H1 (cell line): Measurements from ENCODE around the gene PLP2. TPM values are rescaled to one million over a fixed set of nuclear protein-coding genes. Genes with fewer than 3 reads are reported as not detected.

Experiments used
- CHD7 ChIP-seq: fragments of 300-600 bp; sonication (generic); IDR thresholded peaks from 2 replicates; pipeline ENCODE4 v1.7.1; 2012; ENCODE audit warnings: low read length, moderate library complexity, mild to moderate bottlenecking, inconsistent platforms; ENCODE audit not compliant: insufficient replicate concordance
- FOSL1 ChIP-seq: IDR thresholded peaks from 2 replicates; pipeline ENCODE4 v1.6.1; 2011; ENCODE audit warnings: mild to moderate bottlenecking, low read depth, low read length, moderate library complexity; ENCODE audit not compliant: insufficient read depth
- KDM5A ChIP-seq: fragments of 200-600 bp; IDR thresholded peaks from 2 replicates; pipeline ENCODE4 v1.7.1; 2012; ENCODE audit warnings: mild to moderate bottlenecking, low read length, inconsistent platforms, mixed read lengths
- MAX ChIP-seq: IDR thresholded peaks from 2 replicates; pipeline ENCODE4 v1.6.1; 2012; ENCODE audit warnings: inconsistent platforms
- YY1 ChIP-seq: IDR thresholded peaks from 2 replicates; pipeline ENCODE4 v1.6.1; 2011; ENCODE audit warnings: low read depth, mild to moderate bottlenecking, low read length
- polyA plus RNA-seq, 7 experiments: library from polyadenylated mRNA; depleted of rRNA in 3 of 7; stranded (reverse) in 5 of 7; unstranded in 2 of 7; fragments of >200 nt in 5 of 7; fragments of 200-250 nt in 2 of 7; gene quantifications; 1 replicate in 5 of 7; 2 replicates in 1 of 7; 4 replicates in 1 of 7; pipeline versions ENCODE4 v1.2.1 to v1.2.3, GENCODE V29; 2011 to 2013; ENCODE audit warnings: missing spikeins in 2 of 7, mixed read lengths in 2 of 7
- total RNA-seq: library from RNA; stranded (reverse); fragmentation: NEBNext Ultra II Directional; extraction: Animal tissue kit (Norgen Biotek cat#: 25700); gene quantifications from 2 replicates; pipeline ENCODE4 v1.2.1, GENCODE V29; 2021

The PLP2 gene
- total and polyA plus RNA-seq, 2 of the 8 experiments (the other 6 are each of a cell fraction or from before 2014, with no cell fraction given): 10.3 to 23.4 TPM

- TF ChIP-seq CHD7 (no peak), FOSL1 (no peak), MAX (no peak), YY1 (no peak), KDM5A (no peak)
- TF ChIP-seq, all 59 proteins: peak for 0
These were observed 6.8 kb downstream of the PLP2 start (continued) for GRCh38 chrX:49178537-49178936.
